ENCODE measurements around the gene CACNB4. TPM values are rescaled to one million over a fixed set of nuclear protein-coding genes. Genes with fewer than 3 reads are reported as not detected.

Gene CACNB4
- total RNA-seq, 1 donor, result 0.84 TPM

- Histone ChIP-seq H3K4me1 (ENCODE audit: insufficient read depth, low read length) (peaks cover 3% of the 10 kb centered on the region), H3K9me3 (ENCODE audit: low read depth, low read length) (no peaks in the 10 kb centered on the region), H3K27me3 (ENCODE audit: insufficient read depth, low read length) (no peaks in the 10 kb centered on the region), H3K4me3 (ENCODE audit: low read length) (no peak overlapping the region)
These were observed 125.0 kb downstream of the CACNB4 start for GRCh38 chr2:151973901-151974199.

GRCh38 chr2:151973013-151973900 lies 125.6 kb downstream of the CACNB4 start:
- Histone ChIP-seq H3K9me3 (ENCODE audit: low read depth, low read length) (no peaks in the 10 kb centered on the region), H3K27me3 (ENCODE audit: insufficient read depth, low read length) (no peaks in the 10 kb centered on the region), H3K4me1 (ENCODE audit: insufficient read depth, low read length) (peaks cover 3% of the 10 kb centered on the region), H3K4me3 (ENCODE audit: low read length) (no peak overlapping the region)

GRCh38 chr2:151972241-151973012 lies 126.4 kb downstream of the CACNB4 start:
- no peaks in the 10 kb centered on the region for H3K9me3 ChIP-seq (ENCODE audit: low read depth, low read length)

GRCh38 chr2:151971301-151972051 lies 127.4 kb downstream of the CACNB4 start:
- Histone ChIP-seq H3K4me3 (ENCODE audit: low read length) (no peak overlapping the region), H3K9me3 (ENCODE audit: low read depth, low read length) (no peaks in the 10 kb centered on the region), H3K27me3 (ENCODE audit: insufficient read depth, low read length) (no peaks in the 10 kb centered on the region), H3K4me1 (ENCODE audit: insufficient read depth, low read length) (peaks cover 3% of the 10 kb centered on the region)

More at GRCh38 chr2:151972241-151973012, 126.4 kb downstream of the CACNB4 start:
- Histone ChIP-seq H3K27me3 (ENCODE audit: insufficient read depth, low read length) (no peaks in the 10 kb centered on the region), H3K4me3 (ENCODE audit: low read length) (no peak overlapping the region), H3K4me1 (ENCODE audit: insufficient read depth, low read length) (peaks cover 3% of the 10 kb centered on the region)

- H3K9me3 ChIP-seq (ENCODE audit: low read depth, low read length), result no peaks in the 10 kb centered on the region
- no peak overlapping the region for H3K4me3 ChIP-seq (ENCODE audit: low read length)
- H3K27me3 ChIP-seq (ENCODE audit: insufficient read depth, low read length), result no peaks in the 10 kb centered on the region
- H3K4me1 ChIP-seq (ENCODE audit: insufficient read depth, low read length), result peaks cover 3% of the 10 kb centered on the region
These were observed 129.9 kb downstream of the CACNB4 start for GRCh38 chr2:151968770-151969470.

GRCh38 chr2:151967829-151968722 lies 130.8 kb downstream of the CACNB4 start:
- Histone ChIP-seq H3K4me1 (ENCODE audit: insufficient read depth, low read length) (no peaks in the 10 kb centered on the region), H3K9me3 (ENCODE audit: low read depth, low read length) (no peaks in the 10 kb centered on the region), H3K27me3 (ENCODE audit: insufficient read depth, low read length) (no peaks in the 10 kb centered on the region), H3K4me3 (ENCODE audit: low read length) (no peak overlapping the region)

GRCh38 chr2:151965884-151966283 lies 133.0 kb downstream of the CACNB4 start:
- H3K4me3 ChIP-seq (ENCODE audit: low read length), result no peak overlapping the region

GRCh38 chr2:151961558-151961957 lies 137.3 kb downstream of the CACNB4 start:
- no peaks in the 10 kb centered on the region for H3K4me1 ChIP-seq (ENCODE audit: insufficient read depth, low read length)
- no peaks in the 10 kb centered on the region for H3K9me3 ChIP-seq (ENCODE audit: low read depth, low read length)
- H3K4me3 ChIP-seq (ENCODE audit: low read length), result no peak overlapping the region
- no peaks in the 10 kb centered on the region for H3K27me3 ChIP-seq (ENCODE audit: insufficient read depth, low read length)

More at GRCh38 chr2:151965884-151966283, 133.0 kb downstream of the CACNB4 start:
- no peaks in the 10 kb centered on the region for H3K27me3 ChIP-seq (ENCODE audit: insufficient read depth, low read length)
- no peaks in the 10 kb centered on the region for H3K4me1 ChIP-seq (ENCODE audit: insufficient read depth, low read length)
- H3K9me3 ChIP-seq (ENCODE audit: low read depth, low read length), result no peaks in the 10 kb centered on the region

- H3K27me3 ChIP-seq (ENCODE audit: insufficient read depth, low read length), result no peaks in the 10 kb centered on the region
- no peak overlapping the region for H3K4me3 ChIP-seq (ENCODE audit: low read length)
- no peaks in the 10 kb centered on the region for H3K9me3 ChIP-seq (ENCODE audit: low read depth, low read length)
- no peaks in the 10 kb centered on the region for H3K4me1 ChIP-seq (ENCODE audit: insufficient read depth, low read length)
These were observed 139.6 kb downstream of the CACNB4 start for GRCh38 chr2:151959238-151959637.

GRCh38 chr2:151953467-151953866 lies 145.4 kb downstream of the CACNB4 start:
- Histone ChIP-seq H3K27me3 (ENCODE audit: insufficient read depth, low read length) (no peaks in the 10 kb centered on the region), H3K4me3 (ENCODE audit: low read length) (no peak overlapping the region), H3K9me3 (ENCODE audit: low read depth, low read length) (no peaks in the 10 kb centered on the region), H3K4me1 (ENCODE audit: insufficient read depth, low read length) (peaks cover 2% of the 10 kb centered on the region)

GRCh38 chr2:151952691-151953456 lies 146.0 kb downstream of the CACNB4 start:
- Histone ChIP-seq H3K4me3 (ENCODE audit: low read length) (no peak overlapping the region), H3K4me1 (ENCODE audit: insufficient read depth, low read length) (peaks cover 8% of the 10 kb centered on the region), H3K27me3 (ENCODE audit: insufficient read depth, low read length) (no peaks in the 10 kb centered on the region), H3K9me3 (ENCODE audit: low read depth, low read length) (no peaks in the 10 kb centered on the region)

- Histone ChIP-seq H3K9me3 (ENCODE audit: low read depth, low read length) (peaks cover 4% of the 10 kb centered on the region), H3K4me3 (ENCODE audit: low read length) (peak overlapping the region; percentile 29), H3K4me1 (ENCODE audit: insufficient read depth, low read length) (peaks cover 24% of the 10 kb centered on the region), H3K27me3 (ENCODE audit: insufficient read depth, low read length) (no peaks in the 10 kb centered on the region)
These were observed 151.1 kb downstream of the CACNB4 start for GRCh38 chr2:151947813-151948165.
